Pancreas (tissue), 10 donors: Measurements from ENCODE around the gene SAA2. TPM values are rescaled to one million over a fixed set of nuclear protein-coding genes. Genes with fewer than 3 reads are reported as not detected.
A peak's percentile ranks its signal among the peaks of the same experiment; 100 is the strongest.
"Not testable (repeated sequence)": the region's sequence is repeated elsewhere in the genome, so short reads cannot be mapped to it uniquely, and the experiment has no call there.

Source experiments
- ATAC-seq, 4 donors: fragments of 200-7000 bp; cut with Tn5 transposase; one replicate each; pipeline versions ENCODE4 v1.8.0 to v1.9.1; 2020; ENCODE audit warnings: mild to moderate bottlenecking in 4 of 4, moderate library complexity in 4 of 4
- DNase-seq, 6 donors: peaks; one replicate each; pipeline ENCODE4 v3.0.0-alpha.2; 2020
- FAIRE-seq: peaks from 2 replicates; lab custom pipeline; 2012; peaks lifted over from hg19 to GRCh38; lab: Jason Lieb, UNC
- H3K27ac ChIP-seq, 4 donors: fragments of 200-600 bp; sonication (generic); 1 replicate in 3 of 4; 2 replicates in 1 of 4; pipeline versions ENCODE4 v1.5.0 to v1.8.0; 2020
- H3K27me3 ChIP-seq, 4 donors: fragments of 200-600 bp; one replicate each; pipeline ENCODE4 v1.8.0; 2021
- H3K36me3 ChIP-seq, 3 donors: fragments of 200-600 bp; sonication (generic) in 1 of 3; one replicate each; pipeline versions ENCODE4 v1.5.0 to v1.8.0; 2020 to 2021
- H3K4me1 ChIP-seq, 3 donors: fragments of 200-600 bp; one replicate each; pipeline ENCODE4 v1.8.0; 2021
- H3K4me3 ChIP-seq, 4 donors: fragments of 200-600 bp; sonication (generic) in 2 of 4; one replicate each; pipeline versions ENCODE4 v1.5.0 to v1.8.0; 2020 to 2021
- H3K9me3 ChIP-seq, 4 donors: fragments of 200-600 bp; one replicate each; pipeline ENCODE4 v1.8.0; 2021
- CTCF ChIP-seq, 4 donors: fragments of 200-600 bp; sonication (generic) in 3 of 4; IDR thresholded peaks; one replicate each; pipeline versions ENCODE4 v1.5.0 to v1.8.0; 2021; ENCODE audit warnings: antibody characterized with exemption in 4 of 4
- WGBS, 2 donors: extraction: QIAGEN DNeasy Blood & Tissue Kit; methylation state at CpG; one replicate each; pipeline ENCODE4 v1.1.7; 2013; 5-methylcytosine and 5-hydroxymethylcytosine counted together
- intact Hi-C, 3 donors: fragments of 100-400 bp; cut with DNase I; formaldehyde crosslinking; loops; one replicate each; pipeline versions ENCODE4 v1.11.1 to v1.14.2; 2022
- polyA plus RNA-seq, 2 donors: library from polyadenylated mRNA; stranded (reverse); fragments of 200-250 nt; gene quantifications; one replicate each; pipeline ENCODE4 v1.2.3, GENCODE V29; 2013
- total RNA-seq, 6 donors: library from RNA; stranded (reverse); fragmentation: NEBNext Ultra II Directional in 4 of 6; extraction: Animal tissue kit (Norgen Biotek cat#: 25700) in 4 of 6; gene quantifications; one replicate each; pipeline versions ENCODE4 v1.2.1 to v1.2.4, GENCODE V29; 2021 to 2023
- donor health status: healthy with polysubstance abuse.
- donor health status: DM: no; HTN: no; CAD: no; lungs with moderate emphysema.
- donor health status: DM: no; HTN: no; CAD: no.
- donor health status: control.
- donor health status: control.
- donor health status: Bipolar disorder and iron deficiency.
- donor health status: DM: yes; HTN: yes; CAD: no.
- donor health status: DM: no; HTN: no; CAD: no.
- donor health status: DM: no; HTN: no; CAD: no.
- donor health status: DM: yes; HTN: yes; CAD: no.

SAA2 gene
- total and polyA plus RNA-seq, 8 donors: 0.49 to 22.0 (median 8.1) TPM; not detected in 2

- H3K27me3 ChIP-seq: no peaks in the 10 kb centered on the region
- H3K4me3 ChIP-seq: no peak overlapping the region
- H3K27ac ChIP-seq: no peak overlapping the region
- DNase-seq (no peak), FAIRE-seq (no peak), ATAC-seq (peak; percentile 73 to 91 (median 76))
- intact Hi-C loops: no loop called here
- H3K9me3 ChIP-seq: no peaks in the 10 kb centered on the region
- TF ChIP-seq CTCF (IDR thresholded peaks at IDR 0.05): no peak
- no peaks in the 10 kb centered on the region for H3K36me3 ChIP-seq
- H3K4me1 ChIP-seq: no peaks in the 10 kb centered on the region
Measured at GRCh38 chr11:18259259-18259658, 10.8 kb upstream of the SAA2 start.

- intact Hi-C loops: no loop called here
- TF ChIP-seq CTCF (IDR thresholded peaks at IDR 0.05): no peak
Measured at GRCh38 chr11:18254781-18255361, 6.4 kb upstream of the SAA2 start.

GRCh38 chr11:18253778-18254338 is 5.4 kb upstream of the SAA2 start:
- Histone ChIP-seq H3K27me3 (no peaks in the 10 kb centered on the region), H3K9me3 (no peaks in the 10 kb centered on the region), H3K27ac (no peak overlapping the region), H3K36me3 (no peaks in the 10 kb centered on the region), H3K4me3 (no peak overlapping the region), H3K4me1 (no peaks in the 10 kb centered on the region)
- no peak for ATAC-seq
- no peak for TF ChIP-seq CTCF (IDR thresholded peaks at IDR 0.05)
- no peak for DNase-seq
- 79 to 80% methylated on average over 11 of the region's 11 CpGs for WGBS, 2 donors
- intact Hi-C loops: no loop called here
- no peak for FAIRE-seq

More at GRCh38 chr11:18254781-18255361, 6.4 kb upstream of the SAA2 start:
- Histone ChIP-seq H3K4me3 (no peak overlapping the region), H3K4me1 (no peaks in the 10 kb centered on the region), H3K27me3 (no peaks in the 10 kb centered on the region), H3K27ac (no peak overlapping the region), H3K36me3 (no peaks in the 10 kb centered on the region), H3K9me3 (no peaks in the 10 kb centered on the region)
- FAIRE-seq (no peak), DNase-seq (no peak), ATAC-seq (no peak)
- 55 to 64% methylated on average over 2 of the region's 2 CpGs for WGBS, 2 donors

- intact Hi-C loops: no loop called here
- no peak overlapping the region for H3K27ac ChIP-seq
- DNase-seq: no peak
- no peak for ATAC-seq
- H3K4me1 ChIP-seq: no peaks in the 10 kb centered on the region
- no peaks in the 10 kb centered on the region for H3K9me3 ChIP-seq
- H3K27me3 ChIP-seq: no peaks in the 10 kb centered on the region
- no peak for TF ChIP-seq CTCF (IDR thresholded peaks at IDR 0.05)
- no peaks in the 10 kb centered on the region for H3K36me3 ChIP-seq
- no peak overlapping the region for H3K4me3 ChIP-seq
- WGBS, 2 donors: 83 to 92% methylated on average over 3 of the region's 3 CpGs
- no peak for FAIRE-seq
Measured at GRCh38 chr11:18253233-18253632, 4.8 kb upstream of the SAA2 start.

- H3K9me3 ChIP-seq, intact Hi-C loops, FAIRE-seq, DNase-seq, H3K27me3 ChIP-seq, H3K27ac ChIP-seq, H3K4me3 ChIP-seq, H3K36me3 ChIP-seq, H3K4me1 ChIP-seq: not testable (repeated sequence)
- WGBS, 2 donors: 27 to 38% methylated on average over 2 to 3 of the region's 6 CpGs
- ATAC-seq: peak in 1 of 4 donors; percentile 24
Measured at GRCh38 chr11:18247191-18247581, 1.3 kb downstream of the SAA2 start.

GRCh38 chr11:18246379-18247190 is 1.9 kb downstream of the SAA2 start:
- H3K36me3 ChIP-seq, DNase-seq, H3K4me1 ChIP-seq, intact Hi-C loops, H3K4me3 ChIP-seq, H3K27me3 ChIP-seq, H3K27ac ChIP-seq, FAIRE-seq, H3K9me3 ChIP-seq: not testable (repeated sequence)
- ATAC-seq: peak in 3 of 4 donors; percentile 40 to 60 (median 59)
- WGBS, 2 donors: 62 to 72% methylated on average over 10 to 11 of the region's 11 CpGs
